ENCODE measurements around the gene NEURL4. TPM values are rescaled to one million over a fixed set of nuclear protein-coding genes. Genes with fewer than 3 reads are reported as not detected.

NEURL4 gene
- total RNA-seq, 1 donor from 2014 or later: 31.9 TPM

DNA sequence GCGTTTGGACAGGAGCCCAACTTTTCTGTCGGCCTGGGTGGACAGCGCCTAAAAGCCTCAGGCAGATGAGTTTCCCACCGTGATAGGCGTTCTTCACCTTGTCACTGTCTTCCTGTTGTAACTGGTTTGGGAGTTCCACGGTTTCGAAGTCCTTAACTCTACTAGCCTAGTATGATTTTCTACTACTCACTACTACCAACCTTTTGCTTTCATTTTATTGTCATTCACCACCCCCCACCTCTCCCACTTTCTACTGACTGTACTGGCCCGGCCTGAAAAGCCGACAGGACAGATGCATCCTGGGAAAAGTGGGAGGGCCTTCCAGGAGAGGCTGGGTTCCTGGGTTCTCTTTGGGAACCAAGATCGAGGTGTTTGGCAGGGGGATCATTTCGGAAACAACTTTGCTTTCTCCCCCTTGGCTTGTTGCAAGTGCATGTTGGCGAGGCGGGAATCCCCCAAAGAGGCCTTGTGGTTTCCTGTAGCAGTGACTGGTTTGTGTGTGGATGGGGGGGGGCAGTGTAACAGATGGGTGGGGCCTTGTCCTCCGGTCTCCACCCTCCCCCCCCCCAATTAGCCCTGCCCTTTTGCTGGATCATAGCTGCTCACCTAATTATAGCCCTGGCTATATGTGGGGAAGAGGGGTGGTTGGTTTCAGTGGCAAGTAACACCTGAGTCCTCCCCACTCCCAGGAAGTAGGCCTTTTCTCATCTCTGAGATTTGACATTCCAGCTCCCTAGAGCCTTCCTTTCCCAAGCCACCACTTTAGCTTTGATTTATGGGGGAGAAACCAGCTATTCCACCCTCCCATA is 20.3 kb downstream of the NEURL4 start:
- Histone ChIP-seq H3K27me3 (ENCODE audit: low read depth) (no peaks in the 10 kb centered on the region), H3K4me1 (peaks cover 68% of the 10 kb centered on the region), H3K9me3 (replicated peaks) (no peaks in the 10 kb centered on the region), H3K27ac (replicated peaks) (peak overlapping the region; percentile 99), H3K36me3 (peaks cover 46% of the 10 kb centered on the region), H3K4me3 (peak overlapping the region; percentile 97)
- TF ChIP-seq, protein P1, sequence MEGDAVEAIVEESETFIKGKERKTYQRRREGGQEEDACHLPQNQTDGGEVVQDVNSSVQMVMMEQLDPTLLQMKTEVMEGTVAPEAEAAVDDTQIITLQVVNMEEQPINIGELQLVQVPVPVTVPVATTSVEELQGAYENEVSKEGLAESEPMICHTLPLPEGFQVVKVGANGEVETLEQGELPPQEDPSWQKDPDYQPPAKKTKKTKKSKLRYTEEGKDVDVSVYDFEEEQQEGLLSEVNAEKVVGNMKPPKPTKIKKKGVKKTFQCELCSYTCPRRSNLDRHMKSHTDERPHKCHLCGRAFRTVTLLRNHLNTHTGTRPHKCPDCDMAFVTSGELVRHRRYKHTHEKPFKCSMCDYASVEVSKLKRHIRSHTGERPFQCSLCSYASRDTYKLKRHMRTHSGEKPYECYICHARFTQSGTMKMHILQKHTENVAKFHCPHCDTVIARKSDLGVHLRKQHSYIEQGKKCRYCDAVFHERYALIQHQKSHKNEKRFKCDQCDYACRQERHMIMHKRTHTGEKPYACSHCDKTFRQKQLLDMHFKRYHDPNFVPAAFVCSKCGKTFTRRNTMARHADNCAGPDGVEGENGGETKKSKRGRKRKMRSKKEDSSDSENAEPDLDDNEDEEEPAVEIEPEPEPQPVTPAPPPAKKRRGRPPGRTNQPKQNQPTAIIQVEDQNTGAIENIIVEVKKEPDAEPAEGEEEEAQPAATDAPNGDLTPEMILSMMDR (IDR thresholded peaks at IDR 0.05; ENCODE audit: borderline replicate concordance): no peak
- intact Hi-C loops (cut with micrococcal nuclease): no loop called here
- DNase-seq: peak; percentile 63

DNA sequence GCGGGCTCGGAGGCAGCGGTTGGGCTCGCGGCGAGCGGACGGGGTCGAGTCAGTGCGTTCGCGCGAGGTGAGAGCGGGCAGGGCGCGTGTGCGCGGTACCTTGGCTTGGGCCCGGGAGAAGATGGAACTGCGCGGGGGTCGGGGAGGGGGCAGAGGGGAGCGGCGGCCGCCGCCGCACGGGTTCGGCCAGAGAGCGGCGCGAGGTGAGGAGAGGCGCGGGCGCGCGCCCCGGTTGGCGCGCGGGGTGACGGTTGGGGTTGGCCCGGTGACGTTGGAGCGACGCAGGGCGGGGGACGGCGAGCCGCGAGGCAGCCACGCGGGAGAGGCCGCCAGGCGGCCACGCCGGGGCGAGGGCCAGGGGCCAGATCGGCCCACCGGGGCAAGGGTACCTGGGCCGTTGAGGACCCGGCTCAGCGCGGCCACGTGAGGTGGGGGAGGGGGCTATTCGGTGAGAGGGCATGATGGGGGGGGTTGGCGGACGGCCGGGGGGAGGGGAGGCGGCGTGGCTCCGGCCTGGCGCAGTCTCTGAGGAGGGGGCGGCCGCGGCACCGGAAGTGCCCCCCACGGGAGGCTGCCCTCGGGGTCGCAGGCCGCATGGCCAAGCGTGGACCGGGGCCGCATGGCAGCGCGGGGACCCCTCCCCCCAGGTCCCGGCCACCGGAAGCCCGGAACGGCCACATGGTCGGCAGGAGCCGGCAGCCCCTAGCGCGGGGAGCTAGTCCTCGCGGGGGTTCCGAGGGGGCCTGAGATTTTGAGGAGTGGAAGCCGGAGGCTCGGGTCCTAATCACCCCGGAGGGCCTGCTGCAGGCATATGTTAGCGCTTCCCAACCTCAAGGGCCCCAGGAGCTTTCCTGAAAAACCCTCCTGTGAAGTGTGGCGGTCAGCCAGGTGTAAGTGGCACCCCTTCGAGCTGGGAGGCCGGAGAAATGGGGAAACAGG is 21.2 kb downstream of the NEURL4 start:
- peaks cover 59% of the 10 kb centered on the region for H3K4me1 ChIP-seq
- H3K27ac ChIP-seq (replicated peaks): peak overlapping the region; percentile 99
- H3K9me3 ChIP-seq (replicated peaks): no peaks in the 10 kb centered on the region
- TF ChIP-seq, protein P1 (IDR thresholded peaks at IDR 0.05; ENCODE audit: borderline replicate concordance): peak; percentile 37
- intact Hi-C loops (cut with micrococcal nuclease): no loop called here
- no peaks in the 10 kb centered on the region for H3K27me3 ChIP-seq (ENCODE audit: low read depth)
- H3K36me3 ChIP-seq: peaks cover 37% of the 10 kb centered on the region
- peak; percentile 59 for DNase-seq
- peak overlapping the region; percentile 97 for H3K4me3 ChIP-seq

DNA sequence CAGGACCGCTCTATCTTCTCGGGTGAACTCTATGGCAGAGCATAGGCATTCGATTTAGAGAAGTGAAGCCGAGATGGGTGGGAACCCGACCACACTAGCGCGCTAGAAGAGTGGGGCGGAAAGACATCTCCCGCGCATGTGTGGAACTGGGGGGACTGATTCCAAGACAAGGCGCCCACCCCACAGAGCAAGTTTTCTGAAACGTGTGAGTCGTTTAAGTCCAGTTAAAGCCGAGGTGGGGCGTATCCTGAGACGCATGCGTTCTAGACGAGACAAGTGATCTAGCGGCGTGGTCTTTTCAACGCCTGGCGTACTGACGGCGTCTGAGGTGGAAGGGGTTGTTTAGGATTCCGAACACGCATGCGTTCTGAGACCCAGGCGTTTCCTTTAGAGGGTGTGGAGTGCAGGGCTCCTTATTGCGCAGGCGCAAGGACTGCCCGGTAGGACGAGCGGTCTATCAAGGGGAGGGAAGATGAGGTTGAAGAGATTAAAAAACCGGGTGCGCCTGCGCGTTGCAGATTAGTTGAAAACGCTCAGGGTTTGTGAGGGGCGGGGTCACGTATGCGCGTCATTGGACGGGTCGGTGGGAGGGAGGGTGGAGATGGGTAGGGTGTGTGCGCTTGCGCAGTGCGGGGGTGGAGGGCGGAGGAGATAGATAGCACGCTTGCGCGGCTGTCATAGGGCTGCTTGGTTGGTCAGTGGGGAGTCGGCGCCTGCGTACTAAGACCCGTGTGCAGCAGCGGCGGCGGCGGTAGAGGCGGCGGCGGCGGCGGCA is 22.0 kb downstream of the NEURL4 start, which contains the start of gene EIF5A:
EIF5A (plus strand) TSS at position 718 of the 775 bp plus-strand sequence. CDS start 2,008 bp downstream, outside the sequence.
- DNase-seq: peak; percentile 100
- Histone ChIP-seq H3K36me3 (peaks cover 29% of the 10 kb centered on the region), H3K4me3 (peak within 1 kb of the TSS; percentile 97), H3K9me3 (replicated peaks) (no peaks in the 10 kb centered on the region), H3K4me1 (peaks cover 50% of the 10 kb centered on the region), H3K27me3 (ENCODE audit: low read depth) (no peaks in the 10 kb centered on the region), H3K27ac (replicated peaks) (peak within 1 kb of the TSS; percentile 99)
- TF ChIP-seq, protein P1 (IDR thresholded peaks at IDR 0.05; ENCODE audit: borderline replicate concordance): no peak
- intact Hi-C loops (cut with micrococcal nuclease): no loop called here

GRCh38 chr17:7304179-7304578 is 25.0 kb downstream of the NEURL4 start:
- Histone ChIP-seq H3K4me1 (peaks cover 23% of the 10 kb centered on the region), H3K4me3 (no peak overlapping the region), H3K9me3 (replicated peaks) (no peaks in the 10 kb centered on the region), H3K27me3 (ENCODE audit: low read depth) (no peaks in the 10 kb centered on the region), H3K27ac (replicated peaks) (no peak overlapping the region), H3K36me3 (no peaks in the 10 kb centered on the region)
- intact Hi-C loops (cut with micrococcal nuclease): no loop called here
- no peak for DNase-seq
- TF ChIP-seq, protein P1 (IDR thresholded peaks at IDR 0.05; ENCODE audit: borderline replicate concordance): no peak
